ENCODE results near the gene MTFP1.
"Not testable (repeated sequence)": the region's sequence is repeated elsewhere in the genome, so short reads cannot be mapped to it uniquely, and the experiment has no call there.

The MTFP1 gene

DNA sequence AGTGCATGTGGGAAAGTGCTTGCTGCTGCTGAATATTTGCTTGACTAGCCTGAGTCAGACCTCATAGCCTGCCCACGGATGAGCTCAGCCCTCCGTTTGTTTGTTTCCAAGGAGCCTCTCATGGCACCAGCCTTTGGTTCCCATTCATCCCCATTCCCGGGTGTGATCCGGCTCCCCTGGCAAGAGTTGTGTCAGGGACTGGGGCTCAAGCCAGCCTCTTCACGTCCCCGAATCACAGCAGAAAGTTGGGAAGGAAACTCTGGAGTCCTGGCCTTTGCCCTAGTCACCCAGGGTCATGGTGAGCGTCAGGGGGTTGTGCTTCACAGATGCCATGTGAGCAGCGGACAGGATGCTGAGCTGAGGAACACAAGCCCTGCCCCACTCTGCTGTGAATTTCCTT, 32.4 kb downstream of the MTFP1 start:
- DNase-seq = peak; percentile 35

- DNase-seq = no peak
Observed at GRCh38 chr22:30459181-30460052, 33.8 kb downstream of the MTFP1 start.

DNA sequence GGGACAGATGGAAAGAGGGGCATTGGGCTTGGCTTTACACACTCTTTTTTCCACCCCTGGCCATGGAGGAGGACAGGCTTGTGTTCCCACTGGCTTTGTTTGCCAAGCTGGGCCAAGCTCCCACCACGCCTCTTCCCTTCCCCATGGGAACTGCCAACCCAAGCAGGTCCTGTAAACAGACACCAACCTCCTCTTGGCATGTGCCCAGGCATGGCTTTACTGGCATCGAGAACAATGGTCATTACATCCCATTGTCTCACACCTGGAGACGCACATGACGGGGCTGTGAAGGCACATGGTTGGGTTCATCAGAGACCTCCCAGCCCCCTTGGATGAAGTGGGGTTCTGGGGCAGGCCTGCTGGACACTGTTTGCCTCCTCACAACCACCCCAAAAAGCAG, 34.6 kb downstream of the MTFP1 start:
- peak; percentile 94 for DNase-seq

- not testable (repeated sequence) for DNase-seq
Observed at GRCh38 chr22:30460555-30460954, 35.0 kb downstream of the MTFP1 start.

GRCh38 chr22:30469165-30469564, 43.6 kb downstream of the MTFP1 start:
- no peak for DNase-seq

- no peak for DNase-seq
Observed at GRCh38 chr22:30470655-30471054, 45.1 kb downstream of the MTFP1 start.

- DNase-seq = no peak
Observed at GRCh38 chr22:30471616-30472318, 46.2 kb downstream of the MTFP1 start, which contains the start of gene SEC14L3. Gene SEC14L3 (minus strand): TSS chr22:30472017. CDS start chr22:30471958, 59 bp downstream.

- no peak for DNase-seq
Observed at GRCh38 chr22:30472994-30473720, 47.6 kb downstream of the MTFP1 start.

- DNase-seq = no peak
Observed at GRCh38 chr22:30474121-30474520, 48.6 kb downstream of the MTFP1 start.

GRCh38 chr22:30474683-30475424, 49.3 kb downstream of the MTFP1 start:
- DNase-seq = peak; percentile 49

Measured in NCI-H2029 (cell line).